ENCODE results near the gene EXOSC10.
"Not testable (repeated sequence)": the region's sequence is repeated elsewhere in the genome, so short reads cannot be mapped to it uniquely, and the experiment has no call there.

EXOSC10 gene

DNA sequence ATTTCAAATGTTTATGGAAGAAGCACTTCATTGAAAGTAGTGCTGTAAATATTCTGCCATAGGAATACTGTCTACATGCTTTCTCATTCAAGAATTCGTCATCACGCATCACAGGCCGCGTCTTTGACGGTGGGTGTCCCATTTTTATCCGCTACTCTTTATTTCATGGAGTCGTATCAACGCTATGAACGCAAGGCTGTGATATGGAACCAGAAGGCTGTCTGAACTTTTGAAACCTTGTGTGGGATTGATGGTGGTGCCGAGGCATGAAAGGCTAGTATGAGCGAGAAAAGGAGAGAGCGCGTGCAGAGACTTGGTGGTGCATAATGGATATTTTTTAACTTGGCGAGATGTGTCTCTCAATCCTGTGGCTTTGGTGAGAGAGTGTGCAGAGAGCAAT, 76.5 kb downstream of the EXOSC10 start:
- Histone ChIP-seq H3K36me3 (ENCODE audit: control insufficient read depth, insufficient read depth, low read length) (peaks cover 69% of the 10 kb centered on the region), H3K4me1 (ENCODE audit: control insufficient read depth, insufficient read depth, low read length, poor library complexity, severe bottlenecking) (no peaks in the 10 kb centered on the region), H3K4me3 (ENCODE audit: insufficient read depth, low read depth, low read length, poor library complexity, severe bottlenecking) (no peak overlapping the region), H3K27ac (ENCODE audit: insufficient read depth, low read length, poor library complexity, severe bottlenecking) (no peak overlapping the region), H3K9me3 (ENCODE audit: control insufficient read depth, low read length) (no peaks in the 10 kb centered on the region), H3K27me3 (replicated peaks; ENCODE audit: control insufficient read depth, insufficient read depth, low read length, poor library complexity, severe bottlenecking) (no peaks in the 10 kb centered on the region)
- DNase-seq = no peak

DNA sequence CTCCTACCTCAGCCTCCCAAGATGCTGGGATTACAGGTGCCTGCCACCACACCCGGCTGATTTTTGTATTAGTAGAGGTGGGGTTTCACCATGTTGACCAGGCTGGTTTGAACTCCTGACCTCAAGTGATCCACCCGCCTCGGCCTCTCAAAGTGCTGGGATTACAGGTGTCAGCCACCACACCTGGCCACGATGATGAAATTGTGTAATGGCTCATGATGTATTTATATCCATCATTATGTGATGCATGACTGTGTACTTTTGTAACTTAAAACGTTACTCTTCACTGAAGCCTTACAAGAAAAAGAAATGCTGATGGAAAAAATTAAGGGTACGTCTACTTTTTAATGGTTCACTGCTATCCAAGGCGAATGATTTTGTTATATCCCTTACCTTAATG, 79.7 kb downstream of the EXOSC10 start:
- H3K36me3 ChIP-seq (ENCODE audit: control insufficient read depth, insufficient read depth, low read length) = peaks cover 83% of the 10 kb centered on the region

DNA sequence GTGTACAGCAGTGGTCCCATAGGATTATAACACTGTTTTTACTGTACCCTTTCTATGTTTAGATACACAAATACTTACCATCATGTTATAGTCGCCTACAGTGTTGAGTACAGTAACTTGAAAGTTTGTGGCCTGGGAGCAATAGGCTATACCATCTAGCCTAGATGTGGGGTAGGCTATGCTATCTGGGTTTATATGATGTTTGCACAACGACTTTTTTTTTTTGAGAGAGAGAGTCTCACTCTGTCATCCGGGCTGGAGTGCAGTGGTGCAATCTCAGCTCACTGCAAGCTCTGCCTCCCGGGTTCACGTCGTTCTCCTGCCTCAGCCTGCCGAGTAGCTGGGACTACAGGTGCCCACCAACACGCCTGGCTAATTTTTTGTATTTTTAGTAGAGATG, 80.3 kb downstream of the EXOSC10 start:
- H3K27me3 ChIP-seq (replicated peaks; ENCODE audit: control insufficient read depth, insufficient read depth, low read length, poor library complexity, severe bottlenecking); DNase-seq: not testable (repeated sequence)

More for the DNA sequence above, 79.7 kb downstream of the EXOSC10 start:
- Histone ChIP-seq H3K9me3 (ENCODE audit: control insufficient read depth, low read length) (no peaks in the 10 kb centered on the region), H3K27ac (ENCODE audit: insufficient read depth, low read length, poor library complexity, severe bottlenecking) (no peak overlapping the region), H3K27me3 (replicated peaks; ENCODE audit: control insufficient read depth, insufficient read depth, low read length, poor library complexity, severe bottlenecking) (no peaks in the 10 kb centered on the region), H3K4me3 (ENCODE audit: insufficient read depth, low read depth, low read length, poor library complexity, severe bottlenecking) (no peak overlapping the region), H3K4me1 (ENCODE audit: control insufficient read depth, insufficient read depth, low read length, poor library complexity, severe bottlenecking) (peaks cover 2% of the 10 kb centered on the region)
- no peak for DNase-seq

More for the DNA sequence above, 80.3 kb downstream of the EXOSC10 start:
- peaks cover 85% of the 10 kb centered on the region for H3K36me3 ChIP-seq (ENCODE audit: control insufficient read depth, insufficient read depth, low read length)
- H3K9me3 ChIP-seq (ENCODE audit: control insufficient read depth, low read length); H3K4me1 ChIP-seq (ENCODE audit: control insufficient read depth, insufficient read depth, low read length, poor library complexity, severe bottlenecking); H3K27ac ChIP-seq (ENCODE audit: insufficient read depth, low read length, poor library complexity, severe bottlenecking); H3K4me3 ChIP-seq (ENCODE audit: insufficient read depth, low read depth, low read length, poor library complexity, severe bottlenecking): not testable (repeated sequence)
